Lower leg skin (tissue), 3 donors: ENCODE measurements around the gene SDR9C7.

Experiments used
- POLR2A ChIP-seq, 2 donors: fragments of 450-650 bp; IDR thresholded peaks; one replicate each; pipeline ENCODE4 v1.6.1; 2016 to 2017; ENCODE audit warnings: antibody characterized with exemption in 2 of 2, mild to moderate bottlenecking in 1 of 2, moderate library complexity in 1 of 2
- TF ChIP-seq, protein P1 (sequence below), 3 donors: fragments of 450-650 bp; IDR thresholded peaks; one replicate each; pipeline ENCODE4 v1.5.1; 2016; ENCODE audit warnings: antibody characterized with exemption in 3 of 3, mild to moderate bottlenecking in 3 of 3, moderate library complexity in 2 of 3

DNA sequence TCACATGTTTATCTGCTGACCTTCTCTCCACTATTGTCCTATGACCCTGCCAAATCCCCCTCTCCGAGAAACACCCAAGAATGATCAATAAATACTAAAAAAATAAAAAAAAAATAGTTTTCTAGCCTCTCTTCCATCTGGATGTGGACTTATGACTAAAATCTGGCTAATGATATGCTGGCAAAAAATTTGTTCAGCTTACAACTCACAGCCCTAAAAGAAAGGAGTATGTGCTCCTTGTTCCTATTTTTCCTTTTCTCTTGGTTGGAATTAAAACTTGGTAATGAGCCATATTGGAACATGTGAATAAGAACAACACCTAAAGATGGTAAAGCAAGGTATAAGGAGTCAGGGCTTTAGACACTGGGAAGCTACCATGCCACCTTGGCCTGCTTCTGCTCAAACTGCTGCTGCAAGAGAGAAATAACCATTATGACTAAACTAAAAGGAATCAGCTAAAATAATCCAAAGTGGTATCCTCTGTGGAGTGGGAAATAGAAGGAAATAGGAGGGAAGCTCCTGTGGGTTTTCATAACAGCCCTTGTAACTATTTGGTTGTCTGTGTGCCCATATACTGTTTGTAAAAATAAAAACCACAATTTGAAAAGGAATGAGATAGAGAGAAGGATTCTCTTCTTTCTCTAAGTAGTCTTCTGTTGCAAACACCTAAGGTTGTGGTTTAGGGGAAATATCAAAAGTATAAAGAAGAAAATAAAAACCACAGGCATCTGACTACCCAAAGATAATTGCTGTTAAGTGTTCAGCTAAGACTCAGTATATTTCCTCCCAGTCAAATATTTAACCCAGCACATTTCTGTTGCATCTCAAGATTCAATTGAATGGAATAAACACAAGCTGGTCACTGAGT is 53.8 kb downstream of the SDR9C7 start:
- TF ChIP-seq, protein P1, sequence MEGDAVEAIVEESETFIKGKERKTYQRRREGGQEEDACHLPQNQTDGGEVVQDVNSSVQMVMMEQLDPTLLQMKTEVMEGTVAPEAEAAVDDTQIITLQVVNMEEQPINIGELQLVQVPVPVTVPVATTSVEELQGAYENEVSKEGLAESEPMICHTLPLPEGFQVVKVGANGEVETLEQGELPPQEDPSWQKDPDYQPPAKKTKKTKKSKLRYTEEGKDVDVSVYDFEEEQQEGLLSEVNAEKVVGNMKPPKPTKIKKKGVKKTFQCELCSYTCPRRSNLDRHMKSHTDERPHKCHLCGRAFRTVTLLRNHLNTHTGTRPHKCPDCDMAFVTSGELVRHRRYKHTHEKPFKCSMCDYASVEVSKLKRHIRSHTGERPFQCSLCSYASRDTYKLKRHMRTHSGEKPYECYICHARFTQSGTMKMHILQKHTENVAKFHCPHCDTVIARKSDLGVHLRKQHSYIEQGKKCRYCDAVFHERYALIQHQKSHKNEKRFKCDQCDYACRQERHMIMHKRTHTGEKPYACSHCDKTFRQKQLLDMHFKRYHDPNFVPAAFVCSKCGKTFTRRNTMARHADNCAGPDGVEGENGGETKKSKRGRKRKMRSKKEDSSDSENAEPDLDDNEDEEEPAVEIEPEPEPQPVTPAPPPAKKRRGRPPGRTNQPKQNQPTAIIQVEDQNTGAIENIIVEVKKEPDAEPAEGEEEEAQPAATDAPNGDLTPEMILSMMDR (IDR thresholded peaks at IDR 0.05), result no peak
- TF ChIP-seq POLR2A (IDR thresholded peaks at IDR 0.05), result no peak
